Jurkat, Clone E6-1 (cell line): ENCODE results near the gene ZNF91.
"Not testable (repeated sequence)": the region's sequence is repeated elsewhere in the genome, so short reads cannot be mapped to it uniquely, and the experiment has no call there.

Source experiments
- DNase-seq: peaks from one replicate; pipeline ENCODE4 v3.0.0-alpha.2; 2011; ENCODE audit warnings: low read depth, low spot score
- H3K4me3 ChIP-seq: 2 replicates; pipeline ENCODE4 v1.5.1; 2011; ENCODE audit warnings: mild to moderate bottlenecking, low read length, control low read depth, moderate library complexity

ZNF91 gene

GRCh38 chr19:23343434-23344010, 51.7 kb downstream of the ZNF91 start:
- H3K4me3 ChIP-seq: no peak overlapping the region
- DNase-seq: no peak

- no peak overlapping the region for H3K4me3 ChIP-seq
- no peak for DNase-seq
Observed at GRCh38 chr19:23328211-23328610, 67.1 kb downstream of the ZNF91 start.

DNA sequence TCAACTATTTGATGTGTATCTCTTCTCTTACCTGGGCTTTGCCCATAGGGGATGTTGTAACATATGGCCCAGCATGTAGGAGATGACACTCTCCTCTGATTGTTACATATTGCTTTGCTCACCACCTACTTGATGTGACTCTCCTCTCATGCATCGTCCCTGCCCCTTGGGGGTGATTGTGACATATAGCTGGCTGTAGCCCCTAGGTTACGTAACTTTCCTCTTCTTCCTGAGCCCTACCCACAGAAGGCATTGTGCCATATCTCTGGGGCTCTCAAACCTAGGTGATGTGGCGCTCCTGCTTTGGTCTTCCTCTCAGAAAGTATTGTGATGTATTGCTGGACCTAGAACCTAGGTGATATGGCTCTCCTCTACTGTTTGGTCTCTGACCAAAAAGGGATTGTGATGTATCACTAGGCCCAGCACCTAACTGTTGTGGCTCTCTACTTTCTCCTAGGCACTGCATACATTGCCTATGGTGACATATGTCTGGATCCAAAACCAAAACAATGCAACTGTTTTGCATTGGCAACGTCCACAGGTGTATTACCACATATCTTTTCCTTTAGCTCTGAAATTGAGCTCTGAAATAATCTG, 73.2 kb downstream of the ZNF91 start:
- no peak for DNase-seq
- no peak overlapping the region for H3K4me3 ChIP-seq

DNA sequence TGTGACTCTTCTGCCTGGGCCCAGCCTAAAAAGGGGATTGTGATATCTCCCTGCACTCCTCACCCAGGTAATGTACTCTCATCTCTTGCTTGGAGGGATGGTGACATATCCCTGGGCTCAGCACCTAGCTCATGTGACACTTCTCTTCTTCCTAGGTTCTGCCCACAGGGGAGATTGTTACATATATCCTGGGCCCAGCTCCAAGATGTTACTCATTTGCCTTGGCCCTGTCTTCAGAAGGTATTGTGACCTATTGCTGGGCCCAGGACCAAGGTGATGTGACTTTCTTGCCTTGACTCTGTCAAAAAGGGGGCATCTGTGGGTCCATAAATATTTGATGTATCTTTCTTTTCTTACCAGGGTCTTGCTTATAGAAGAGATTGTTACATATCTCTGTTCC, 73.9 kb downstream of the ZNF91 start:
- not testable (repeated sequence) for H3K4me3 ChIP-seq, DNase-seq

DNA sequence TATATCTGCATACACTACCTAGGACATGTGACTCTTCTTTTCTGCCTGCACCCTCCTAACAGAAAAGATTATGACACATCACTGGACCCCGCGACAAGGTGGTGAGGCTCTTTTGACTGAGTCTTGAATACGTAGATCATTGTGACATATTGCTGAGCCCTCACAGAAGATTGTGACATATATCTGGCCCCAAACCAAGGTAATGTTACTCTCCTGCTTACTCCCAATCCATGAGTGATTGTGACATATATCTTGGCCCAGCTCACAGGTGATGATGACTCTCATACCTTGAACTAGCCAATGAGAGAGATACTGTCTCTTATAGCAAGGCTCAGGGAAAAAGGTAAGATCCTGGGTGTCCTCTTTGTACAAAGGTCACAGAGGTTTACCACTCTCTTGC, 75.7 kb downstream of the ZNF91 start:
- H3K4me3 ChIP-seq, DNase-seq: not testable (repeated sequence)

GRCh38 chr19:23318941-23319340, 76.3 kb downstream of the ZNF91 start:
- DNase-seq, H3K4me3 ChIP-seq: not testable (repeated sequence)

GRCh38 chr19:23318143-23318542, 77.1 kb downstream of the ZNF91 start:
- H3K4me3 ChIP-seq: no peak overlapping the region
- no peak for DNase-seq

DNA sequence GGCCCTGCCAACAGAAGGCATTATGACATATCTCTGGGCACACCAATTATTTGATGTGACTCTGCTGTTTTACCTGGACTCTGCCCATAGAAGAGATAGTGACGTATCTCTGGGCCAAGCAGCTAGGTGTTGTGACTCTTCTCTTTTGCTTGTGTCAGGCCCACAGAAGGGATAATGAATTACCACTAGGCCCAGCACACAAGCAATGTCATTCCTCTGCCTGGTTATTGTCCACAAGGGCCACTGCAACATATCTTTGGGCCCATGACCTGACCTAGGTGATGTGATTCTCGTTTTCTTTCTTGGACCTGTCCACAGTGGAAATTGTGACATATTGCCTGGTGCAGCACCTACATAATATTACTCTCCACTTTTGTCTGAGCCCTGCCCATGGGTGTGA, 80.0 kb downstream of the ZNF91 start:
- H3K4me3 ChIP-seq: no peak overlapping the region
- no peak for DNase-seq

DNA sequence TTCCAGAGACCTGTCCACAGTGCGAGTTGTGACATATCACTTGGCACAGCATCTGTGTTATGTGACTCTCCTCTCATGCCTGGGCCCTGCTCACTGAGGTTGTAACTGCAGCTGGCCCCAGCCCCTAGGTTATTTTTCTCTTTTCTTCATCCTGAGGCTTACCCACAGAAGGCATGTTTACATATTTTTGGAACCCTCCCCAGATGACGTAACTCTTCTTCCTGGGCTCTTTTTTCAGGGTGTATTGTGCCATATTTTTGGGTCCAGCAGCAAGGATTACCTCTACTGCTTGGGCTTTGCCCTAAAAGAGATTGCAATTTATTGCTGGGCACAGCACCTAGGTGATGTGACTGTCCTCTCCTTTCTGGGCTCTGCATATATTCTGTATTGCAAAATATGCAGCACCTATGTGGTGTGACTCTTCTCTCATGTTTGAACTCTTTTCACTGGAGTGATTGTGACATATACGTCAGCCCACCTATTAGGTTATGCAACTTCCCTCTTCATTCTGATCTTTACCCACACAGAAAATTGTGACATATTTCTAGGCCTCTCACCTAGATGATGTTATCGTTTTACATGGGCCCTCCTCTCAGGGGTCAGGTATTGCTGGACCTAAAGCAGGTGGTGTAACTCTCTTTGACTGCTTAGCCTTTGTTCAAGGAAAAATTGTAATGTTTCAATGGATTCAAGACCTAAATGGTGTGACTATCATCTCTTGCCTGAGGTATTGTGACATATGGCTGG, 80.6 kb downstream of the ZNF91 start:
- DNase-seq: no peak
- no peak overlapping the region for H3K4me3 ChIP-seq

GRCh38 chr19:23313196-23313595, 82.1 kb downstream of the ZNF91 start:
- DNase-seq: no peak
- H3K4me3 ChIP-seq: no peak overlapping the region

GRCh38 chr19:23312515-23312914, 82.8 kb downstream of the ZNF91 start:
- no peak for DNase-seq
- H3K4me3 ChIP-seq: no peak overlapping the region

GRCh38 chr19:23311551-23311950, 83.7 kb downstream of the ZNF91 start:
- no peak overlapping the region for H3K4me3 ChIP-seq
- no peak for DNase-seq

- DNase-seq: no peak
- H3K4me3 ChIP-seq: no peak overlapping the region
Observed at GRCh38 chr19:23310729-23311211, 84.5 kb downstream of the ZNF91 start.

- no peak overlapping the region for H3K4me3 ChIP-seq
- DNase-seq: no peak
Observed at GRCh38 chr19:23309926-23310325, 85.3 kb downstream of the ZNF91 start.

DNA sequence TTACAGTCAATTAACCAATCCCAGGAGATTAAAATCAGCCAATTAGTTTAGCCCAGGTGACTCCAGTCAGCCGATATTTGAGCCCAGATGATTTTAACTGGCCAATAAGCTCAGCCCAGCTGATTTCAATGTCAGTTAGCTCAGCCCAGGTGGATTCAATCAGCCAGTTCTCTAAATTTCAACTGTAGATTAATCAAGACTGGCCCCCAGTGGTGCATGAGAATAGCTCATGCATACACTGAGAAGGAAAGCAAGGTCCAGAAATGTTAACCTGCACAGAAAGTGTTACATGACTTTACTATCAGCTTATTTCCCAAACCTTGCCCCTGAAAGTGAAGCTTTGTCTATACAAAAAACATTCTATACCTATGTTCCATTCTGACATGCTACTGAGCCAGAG, 89.7 kb downstream of the ZNF91 start:
- no peak overlapping the region for H3K4me3 ChIP-seq
- DNase-seq: no peak

- DNase-seq: no peak
- no peak overlapping the region for H3K4me3 ChIP-seq
Observed at GRCh38 chr19:23304238-23304637, 91.0 kb downstream of the ZNF91 start.

DNA sequence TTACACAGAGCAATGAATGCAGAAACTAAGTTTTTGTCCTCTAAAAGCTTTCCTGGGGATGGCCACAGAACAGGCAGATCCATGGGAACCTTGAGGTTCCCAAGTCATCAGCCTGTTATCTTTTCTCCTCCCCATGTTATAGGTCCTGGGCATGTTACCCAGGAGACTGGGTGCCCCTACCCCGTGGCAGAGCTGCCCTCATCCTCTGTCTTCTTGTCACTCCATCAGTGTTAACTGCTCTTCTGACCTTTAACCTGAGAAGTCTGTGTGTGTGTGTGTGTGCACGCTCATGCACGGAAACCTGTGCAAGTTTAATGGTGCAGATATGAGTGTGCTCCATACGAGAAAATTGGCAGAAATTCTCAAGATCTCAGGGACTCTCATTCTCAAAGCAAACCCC, 101.1 kb downstream of the ZNF91 start:
- no peak for DNase-seq
- H3K4me3 ChIP-seq: no peak overlapping the region

GRCh38 chr19:23289966-23290365, 105.3 kb downstream of the ZNF91 start:
- DNase-seq: not testable (repeated sequence)

More at GRCh38 chr19:23289966-23290365, 105.3 kb downstream of the ZNF91 start:
- not testable (repeated sequence) for H3K4me3 ChIP-seq
